ENCODE measurements around the gene RUFY2. TPM values are rescaled to one million over a fixed set of nuclear protein-coding genes. Genes with fewer than 3 reads are reported as not detected.

Gene RUFY2
- 10 to 100 TPM; 28.6 to 47.7 (median 39.5) TPM for polyA plus RNA-seq (ENCODE audit: insufficient read depth in 1 of 5, insufficient read length in 5 of 5, low replicate concordance in 1 of 5)
- long read RNA-seq, donor 1, partial matches to known transcripts = 0 of 4 reads
- long read RNA-seq, donor 1, other reads (novel, unspliced or antisense) = 0 of 4 reads
- long read RNA-seq, donor 2, partial matches to known transcripts = 0 of 1 reads
- long read RNA-seq, donor 2, other reads (novel, unspliced or antisense) = 0 of 1 reads
- long read RNA-seq, donor 3, partial matches to known transcripts = 0 of 1 reads
- long read RNA-seq, donor 3, other reads (novel, unspliced or antisense) = 0 of 1 reads
- long read RNA-seq, donor 4 = 0 reads
- long read RNA-seq, donor 5, partial matches to known transcripts = 0 of 3 reads
- long read RNA-seq, donor 5, other reads (novel, unspliced or antisense) = 0 of 3 reads
- long read RNA-seq, donor 6, partial matches to known transcripts = 0 of 3 reads
- long read RNA-seq, donor 6, other reads (novel, unspliced or antisense) = 0 of 3 reads
- long read RNA-seq, donor 7, partial matches to known transcripts = 0 of 4 reads
- long read RNA-seq, donor 7, other reads (novel, unspliced or antisense) = 0 of 4 reads
- long read RNA-seq, donor 8, partial matches to known transcripts = 0 of 1 reads
- long read RNA-seq, donor 8, other reads (novel, unspliced or antisense) = 0 of 1 reads

- DNase-seq = peak; percentile 88 to 91
Observed at GRCh38 chr10:68406815-68407548, at the start of gene RUFY2. Gene RUFY2 (minus strand): TSS chr10:68407277. CDS start chr10:68407189, 88 bp downstream.

- DNase-seq = peak in 1 of 2 donors; percentile 8
Observed at GRCh38 chr10:68449698-68450097, 42.6 kb upstream of the RUFY2 start.

- DNase-seq = no peak
Observed at GRCh38 chr10:68446179-68446578, 39.1 kb upstream of the RUFY2 start.

GRCh38 chr10:68442971-68443370 is 35.9 kb upstream of the RUFY2 start:
- DNase-seq = no peak

- no peak for DNase-seq
Observed at GRCh38 chr10:68440898-68441297, 33.8 kb upstream of the RUFY2 start.

GRCh38 chr10:68435803-68436202 is 28.7 kb upstream of the RUFY2 start:
- no peak for DNase-seq

- no peak for DNase-seq
Observed at GRCh38 chr10:68434657-68435056, 27.6 kb upstream of the RUFY2 start.

- DNase-seq = no peak
Observed at GRCh38 chr10:68428396-68429104, 21.5 kb upstream of the RUFY2 start.

- no peak for DNase-seq
Observed at GRCh38 chr10:68424454-68425014, 17.5 kb upstream of the RUFY2 start.

- DNase-seq = no peak
Observed at GRCh38 chr10:68423522-68423921, 16.4 kb upstream of the RUFY2 start.

GRCh38 chr10:68419376-68419775 is 12.3 kb upstream of the RUFY2 start:
- DNase-seq = no peak

GRCh38 chr10:68408898-68409518 is 1.9 kb upstream of the RUFY2 start:
- DNase-seq = no peak

- DNase-seq = peak; percentile 63 to 70
Observed at GRCh38 chr10:68406111-68406814, 814 bp downstream of the RUFY2 start.

GRCh38 chr10:68403701-68404100 is 3.4 kb downstream of the RUFY2 start:
- no peak for DNase-seq

- no peak for DNase-seq
Observed at GRCh38 chr10:68402276-68402675, 4.8 kb downstream of the RUFY2 start.

- no peak for DNase-seq
Observed at GRCh38 chr10:68397005-68397404, 10.1 kb downstream of the RUFY2 start.

- no peak for DNase-seq
Observed at GRCh38 chr10:68385740-68386139, 21.3 kb downstream of the RUFY2 start.

- no peak for DNase-seq
Observed at GRCh38 chr10:68371604-68372003, 35.5 kb downstream of the RUFY2 start.

- no peak for DNase-seq
Observed at GRCh38 chr10:68367121-68367520, 40.0 kb downstream of the RUFY2 start.

- DNase-seq = no peak
Observed at GRCh38 chr10:68366600-68366999, 40.5 kb downstream of the RUFY2 start.

Data from right lung (tissue), 10 donors.